GM12878 (cell line): ENCODE results near the gene ZC3H7B. TPM values are rescaled to one million over a fixed set of nuclear protein-coding genes. Genes with fewer than 3 reads are reported as not detected.

Experiments
- ATAC-seq: fragments of 200-7000 bp; cut with Tn5 transposase; 3 replicates; pipeline ENCODE4 v1.9.1; 2020; ENCODE audit warnings: mild to moderate bottlenecking, moderate library complexity
- BruUV-seq: library from RNA; stranded (reverse); fragments of 400-500 nt; replicated peaks from 2 replicates; lab custom pipeline; 2021; lab: Mats Ljungman, UMichigan
- CTCF ChIA-PET: fragments of 300-600 bp; sonication (Branson Sonifier 250); formaldehyde crosslinking; extraction: SDS; loops from one replicate; lab custom pipeline; 2021; ENCODE audit warnings: inconsistent platforms; lab: Yijun Ruan, JAX
- POLR2A ChIA-PET: fragments of 350-600 bp; formaldehyde crosslinking; extraction: SDS; loops from one replicate; lab custom pipeline; 2021; ENCODE audit warnings: inconsistent platforms; lab: Charles Lee
- RAD21 ChIA-PET: fragments of 300-600 bp; sonication (Branson Sonifier 250); formaldehyde crosslinking; loops from one replicate; lab custom pipeline; 2023; ENCODE audit warnings: antibody characterized with exemption; ENCODE audit not compliant: unreplicated experiment; lab: Charles Lee
- SMC1A ChIA-PET: fragments of 300-600 bp; sonication (Branson Sonifier 250); formaldehyde crosslinking; loops from one replicate; lab custom pipeline; 2023; ENCODE audit not compliant: unreplicated experiment, uncharacterized antibody; lab: Charles Lee
- DNase-seq: peaks from one replicate; pipeline ENCODE4 v3.0.0-alpha.2; 2011; ENCODE audit warnings: low read depth, low spot score
- FAIRE-seq: peaks from 3 replicates; lab custom pipeline; 2011; peaks lifted over from hg19 to GRCh38; lab: Jason Lieb, UNC
- H2AFZ ChIP-seq: 2 replicates; pipeline ENCODE4 v1.6.0; 2011; ENCODE audit warnings: low read depth, low read length, control low read depth; ENCODE audit not compliant: control insufficient read depth
- H3K27ac ChIP-seq: 2 replicates; pipeline ENCODE4 v1.5.1; 2011; ENCODE audit warnings: control low read depth; ENCODE audit not compliant: control insufficient read depth, insufficient read depth
- H3K27me3 ChIP-seq, 2 experiments: replicated peaks in 1 of 2; 2 replicates each; pipeline versions ENCODE4 v1.6.0 to v1.6.1; 2011; ENCODE audit warnings: low read length in 1 of 2; ENCODE audit not compliant: control insufficient read depth in 2 of 2, insufficient read depth in 2 of 2
- H3K36me3 ChIP-seq, 2 experiments: 2 replicates each; pipeline ENCODE4 v1.5.1; 2011; ENCODE audit warnings: low read length in 1 of 2; ENCODE audit not compliant: control insufficient read depth in 2 of 2, insufficient read depth in 2 of 2
- H3K4me1 ChIP-seq: 2 replicates; pipeline ENCODE4 v1.6.1; 2011; ENCODE audit warnings: mild to moderate bottlenecking, low read length, moderate library complexity, mixed read lengths; ENCODE audit not compliant: control insufficient read depth, insufficient read depth
- H3K4me2 ChIP-seq: 2 replicates; pipeline ENCODE4 v1.6.0; 2011; ENCODE audit warnings: control low read depth; ENCODE audit not compliant: control insufficient read depth, insufficient read depth
- H3K4me3 ChIP-seq: fragments of 200-600 bp; sonication (generic); 2 replicates; pipeline ENCODE4 v1.5.1; 2016
- H3K79me2 ChIP-seq: 2 replicates; pipeline ENCODE4 v1.6.0; 2011; ENCODE audit warnings: low read length; ENCODE audit not compliant: control insufficient read depth, insufficient read depth
- H3K9ac ChIP-seq: 2 replicates; pipeline ENCODE4 v1.8.0; 2011; ENCODE audit warnings: low read length, control low read depth, mixed read lengths; ENCODE audit not compliant: control insufficient read depth, insufficient read depth
- H3K9me3 ChIP-seq: replicated peaks from 3 replicates; pipeline ENCODE4 v1.5.1; 2011; ENCODE audit warnings: mild to moderate bottlenecking, low read length; ENCODE audit not compliant: control insufficient read depth, insufficient read depth
- H4K20me1 ChIP-seq: 2 replicates; pipeline ENCODE4 v1.6.0; 2011; ENCODE audit not compliant: control insufficient read depth, insufficient read depth
- ATF3 ChIP-seq: IDR thresholded peaks from 2 replicates; pipeline ENCODE4 v1.6.1; 2011; ENCODE audit warnings: low read depth, mild to moderate bottlenecking, low read length, moderate library complexity, borderline replicate concordance; ENCODE audit errors: extremely low read depth
- BCL11A ChIP-seq: IDR thresholded peaks from 2 replicates; pipeline ENCODE4 v1.6.1; 2011; ENCODE audit warnings: low read depth, low read length
- CREB1 ChIP-seq: IDR thresholded peaks from 2 replicates; pipeline ENCODE4 v1.6.1; 2012; ENCODE audit warnings: low read depth, mild to moderate bottlenecking, inconsistent platforms
- DPF2 ChIP-seq: fragments of 450-650 bp; IDR thresholded peaks from 2 replicates; pipeline ENCODE4 v1.6.1; 2017; ENCODE audit warnings: mild to moderate bottlenecking
- IRF4 ChIP-seq: IDR thresholded peaks from 2 replicates; pipeline ENCODE4 v1.6.1; 2011; ENCODE audit warnings: low read depth, low read length
- JUND ChIP-seq: IDR thresholded peaks from 2 replicates; pipeline ENCODE4 v1.6.1; 2012; ENCODE audit warnings: low read depth, mild to moderate bottlenecking, low read length, improper control_type of control experiment, moderate library complexity
- KAT2A ChIP-seq: conservative IDR thresholded peaks from 2 replicates; pipeline ENCODE4 v1.6.1; 2011; ENCODE audit warnings: low read depth, low read length; ENCODE audit not compliant: control insufficient read depth
- RB1 ChIP-seq: fragments of 450-650 bp; formaldehyde crosslinking; IDR thresholded peaks from 2 replicates; pipeline ENCODE4 v1.6.1; 2017; ENCODE audit warnings: mild to moderate bottlenecking, borderline replicate concordance
- SMAD5 ChIP-seq: IDR thresholded peaks from 2 replicates; pipeline ENCODE4 v1.6.1; 2016; ENCODE audit warnings: antibody characterized with exemption, low read depth
- TAF1 ChIP-seq: IDR thresholded peaks from 2 replicates; pipeline ENCODE4 v1.6.1; 2011; ENCODE audit warnings: mild to moderate bottlenecking, low read depth, low read length, borderline replicate concordance
- USF1 ChIP-seq: IDR thresholded peaks from 2 replicates; pipeline ENCODE4 v1.6.1; 2011; ENCODE audit warnings: borderline replicate concordance, low read depth, mild to moderate bottlenecking, moderate library complexity, mixed read lengths, low read length; ENCODE audit not compliant: insufficient read depth; ENCODE audit errors: extremely low read length
- WGBS: methylation state at CpG from one replicate; pipeline ENCODE4 v1.1.6; 2016; ENCODE audit warnings: low lambda C conversion rate; ENCODE audit not compliant: insufficient replicate concordance, insufficient coverage; ENCODE audit errors: missing lambda C conversion rate; 5-methylcytosine and 5-hydroxymethylcytosine counted together
- in situ Hi-C: fragments of 300-500 bp; cut with MboI; formaldehyde crosslinking; loops from 9 replicates; pipeline ENCODE4 v1.14.3; 2018; ENCODE audit warnings: mixed read lengths
- intact Hi-C: fragments of 100-400 bp; cut with micrococcal nuclease; formaldehyde crosslinking; loops from one replicate; pipeline ENCODE4 v1.14.2; 2022; ENCODE audit not compliant: unreplicated experiment
- polyA plus RNA-seq, 11 experiments: library from polyadenylated mRNA; depleted of rRNA in 4 of 11; unstranded in 6 of 11; stranded (reverse) in 5 of 11; fragments of >200 nt; fragmentation: Nextera tagmentation in 4 of 11; fragmentation: Illumina TruSeq in 1 of 11; extraction: Ambion mirVana in 4 of 11; extraction: Trizol in 1 of 11; gene quantifications; 1 replicate in 1 of 11; 2 replicates in 10 of 11; pipeline versions ENCODE4 v1.2.1 to v1.2.3, GENCODE V29; 2011 to 2016; ENCODE audit warnings: inconsistent platforms in 2 of 11, missing spikeins in 2 of 11, low read depth in 1 of 11
- total RNA-seq, 4 experiments: library from RNA; depleted of rRNA in 3 of 4; stranded (reverse); fragments of >200 nt in 3 of 4; fragmentation: Illumina TruSeq in 1 of 4; extraction: Trizol in 1 of 4; gene quantifications; 2 replicates each; pipeline versions ENCODE4 v1.2.1 to v1.2.3, GENCODE V29; 2013 to 2021
- TF ChIP-seq, protein P1 (sequence below): fragments of 450-650 bp; formaldehyde crosslinking; IDR thresholded peaks from 2 replicates; pipeline ENCODE4 v1.4.0; 2022; ENCODE audit warnings: mild to moderate bottlenecking, moderate library complexity
- TF ChIP-seq, protein P2 (sequence below): fragments of 450-650 bp; IDR thresholded peaks from 2 replicates; pipeline ENCODE4 v1.6.1; 2018; ENCODE audit warnings: borderline replicate concordance, mild to moderate bottlenecking; ENCODE audit not compliant: partially characterized antibody
- TF ChIP-seq, protein P3 (sequence below): fragments of 450-650 bp; IDR thresholded peaks from 2 replicates; pipeline ENCODE4 v1.6.1; 2017; ENCODE audit warnings: mild to moderate bottlenecking, moderate library complexity

ZC3H7B gene
- total and polyA plus RNA-seq, 10 of the 15 experiments (the other 5 are each of a cell fraction or from before 2014, with no cell fraction given), result 0.26 to 52.3 (median 22.4) TPM

- H3K4me1 ChIP-seq, result no peaks in the 10 kb centered on the region
- H3K9ac ChIP-seq, result no peak overlapping the region
- no peaks in the 10 kb centered on the region for H3K9me3 ChIP-seq
- H4K20me1 ChIP-seq, result no peaks in the 10 kb centered on the region
- no peaks in the 10 kb centered on the region for H3K79me2 ChIP-seq
- no peak for FAIRE-seq
- ChIA-PET RAD21 (no interaction called here), SMC1A (no interaction called here), CTCF (no interaction called here), POLR2A (no interaction called here)
- no peaks in the 10 kb centered on the region for H3K27me3 ChIP-seq
- in situ Hi-C loops, result no loop called here
- peaks cover 22 to 42% of the 10 kb centered on the region in 2 experiments; a peak in 3 of 4 replicates for H3K36me3 ChIP-seq
- H3K4me2 ChIP-seq, result no peak overlapping the region
- WGBS, result 97% methylated on average over 16 of the region's 16 CpGs
- DNase-seq, result no peak
- no peak for ATAC-seq
- no TSS peak for BruUV-seq
- H3K27ac ChIP-seq, result no peak overlapping the region
- H3K4me3 ChIP-seq, result no peak overlapping the region
- intact Hi-C loops, result no loop called here
- no peak overlapping the region for H2AFZ ChIP-seq
- TF ChIP-seq CREB1 (no peak), TAF1 (no peak), JUND (no peak), SMAD5 (no peak), DPF2 (no peak), IRF4 (no peak), RB1 (no peak), ATF3 (no peak), USF1 (no peak), BCL11A (no peak), KAT2A (no peak)
- TF ChIP-seq, protein P1, sequence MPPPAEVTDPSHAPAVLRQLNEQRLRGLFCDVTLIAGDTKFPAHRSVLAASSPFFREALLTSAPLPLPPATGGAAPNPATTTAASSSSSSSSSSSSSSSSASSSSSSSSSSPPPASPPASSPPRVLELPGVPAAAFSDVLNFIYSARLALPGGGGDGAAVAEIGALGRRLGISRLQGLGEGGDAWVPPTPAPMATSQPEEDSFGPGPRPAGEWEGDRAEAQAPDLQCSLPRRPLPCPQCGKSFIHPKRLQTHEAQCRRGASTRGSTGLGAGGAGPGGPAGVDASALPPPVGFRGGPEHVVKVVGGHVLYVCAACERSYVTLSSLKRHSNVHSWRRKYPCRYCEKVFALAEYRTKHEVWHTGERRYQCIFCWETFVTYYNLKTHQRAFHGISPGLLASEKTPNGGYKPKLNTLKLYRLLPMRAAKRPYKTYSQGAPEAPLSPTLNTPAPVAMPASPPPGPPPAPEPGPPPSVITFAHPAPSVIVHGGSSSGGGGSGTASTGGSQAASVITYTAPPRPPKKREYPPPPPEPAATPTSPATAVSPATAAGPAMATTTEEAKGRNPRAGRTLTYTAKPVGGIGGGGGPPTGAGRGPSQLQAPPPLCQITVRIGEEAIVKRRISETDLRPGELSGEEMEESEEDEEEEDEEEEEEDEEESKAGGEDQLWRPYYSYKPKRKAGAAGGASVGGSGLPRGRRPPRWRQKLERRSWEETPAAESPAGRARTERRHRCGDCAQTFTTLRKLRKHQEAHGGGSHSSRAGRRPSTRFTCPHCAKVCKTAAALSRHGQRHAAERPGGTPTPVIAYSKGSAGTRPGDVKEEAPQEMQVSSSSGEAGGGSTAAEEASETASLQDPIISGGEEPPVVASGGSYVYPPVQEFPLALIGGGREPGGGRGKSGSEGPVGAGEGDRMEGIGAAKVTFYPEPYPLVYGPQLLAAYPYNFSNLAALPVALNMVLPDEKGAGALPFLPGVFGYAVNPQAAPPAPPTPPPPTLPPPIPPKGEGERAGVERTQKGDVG (CRISPR knock-in tag), result no peak
- TF ChIP-seq, protein P2, sequence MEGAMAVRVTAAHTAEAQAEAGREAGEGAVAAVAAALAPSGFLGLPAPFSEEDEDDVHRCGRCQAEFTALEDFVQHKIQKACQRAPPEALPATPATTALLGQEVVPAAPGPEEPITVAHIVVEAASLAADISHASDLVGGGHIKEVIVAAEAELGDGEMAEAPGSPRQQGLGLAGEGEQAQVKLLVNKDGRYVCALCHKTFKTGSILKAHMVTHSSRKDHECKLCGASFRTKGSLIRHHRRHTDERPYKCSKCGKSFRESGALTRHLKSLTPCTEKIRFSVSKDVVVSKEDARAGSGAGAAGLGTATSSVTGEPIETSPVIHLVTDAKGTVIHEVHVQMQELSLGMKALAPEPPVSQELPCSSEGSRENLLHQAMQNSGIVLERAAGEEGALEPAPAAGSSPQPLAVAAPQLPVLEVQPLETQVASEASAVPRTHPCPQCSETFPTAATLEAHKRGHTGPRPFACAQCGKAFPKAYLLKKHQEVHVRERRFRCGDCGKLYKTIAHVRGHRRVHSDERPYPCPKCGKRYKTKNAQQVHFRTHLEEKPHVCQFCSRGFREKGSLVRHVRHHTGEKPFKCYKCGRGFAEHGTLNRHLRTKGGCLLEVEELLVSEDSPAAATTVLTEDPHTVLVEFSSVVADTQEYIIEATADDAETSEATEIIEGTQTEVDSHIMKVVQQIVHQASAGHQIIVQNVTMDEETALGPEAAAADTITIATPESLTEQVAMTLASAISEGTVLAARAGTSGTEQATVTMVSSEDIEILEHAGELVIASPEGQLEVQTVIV, result no peak
- TF ChIP-seq, protein P3, sequence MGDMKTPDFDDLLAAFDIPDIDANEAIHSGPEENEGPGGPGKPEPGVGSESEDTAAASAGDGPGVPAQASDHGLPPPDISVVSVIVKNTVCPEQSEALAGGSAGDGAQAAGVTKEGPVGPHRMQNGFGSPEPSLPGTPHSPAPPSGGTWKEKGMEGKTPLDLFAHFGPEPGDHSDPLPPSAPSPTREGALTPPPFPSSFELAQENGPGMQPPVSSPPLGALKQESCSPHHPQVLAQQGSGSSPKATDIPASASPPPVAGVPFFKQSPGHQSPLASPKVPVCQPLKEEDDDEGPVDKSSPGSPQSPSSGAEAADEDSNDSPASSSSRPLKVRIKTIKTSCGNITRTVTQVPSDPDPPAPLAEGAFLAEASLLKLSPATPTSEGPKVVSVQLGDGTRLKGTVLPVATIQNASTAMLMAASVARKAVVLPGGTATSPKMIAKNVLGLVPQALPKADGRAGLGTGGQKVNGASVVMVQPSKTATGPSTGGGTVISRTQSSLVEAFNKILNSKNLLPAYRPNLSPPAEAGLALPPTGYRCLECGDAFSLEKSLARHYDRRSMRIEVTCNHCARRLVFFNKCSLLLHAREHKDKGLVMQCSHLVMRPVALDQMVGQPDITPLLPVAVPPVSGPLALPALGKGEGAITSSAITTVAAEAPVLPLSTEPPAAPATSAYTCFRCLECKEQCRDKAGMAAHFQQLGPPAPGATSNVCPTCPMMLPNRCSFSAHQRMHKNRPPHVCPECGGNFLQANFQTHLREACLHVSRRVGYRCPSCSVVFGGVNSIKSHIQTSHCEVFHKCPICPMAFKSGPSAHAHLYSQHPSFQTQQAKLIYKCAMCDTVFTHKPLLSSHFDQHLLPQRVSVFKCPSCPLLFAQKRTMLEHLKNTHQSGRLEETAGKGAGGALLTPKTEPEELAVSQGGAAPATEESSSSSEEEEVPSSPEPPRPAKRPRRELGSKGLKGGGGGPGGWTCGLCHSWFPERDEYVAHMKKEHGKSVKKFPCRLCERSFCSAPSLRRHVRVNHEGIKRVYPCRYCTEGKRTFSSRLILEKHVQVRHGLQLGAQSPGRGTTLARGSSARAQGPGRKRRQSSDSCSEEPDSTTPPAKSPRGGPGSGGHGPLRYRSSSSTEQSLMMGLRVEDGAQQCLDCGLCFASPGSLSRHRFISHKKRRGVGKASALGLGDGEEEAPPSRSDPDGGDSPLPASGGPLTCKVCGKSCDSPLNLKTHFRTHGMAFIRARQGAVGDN, result no peak
These were observed 33.4 kb upstream of the ZC3H7B start for GRCh38 chr22:41267958-41268357.
